Naive thymus-derived CD4-positive, alpha-beta T cell (primary cell): ENCODE data around the gene MAMSTR. TPM values are rescaled to one million over a fixed set of nuclear protein-coding genes. Genes with fewer than 3 reads are reported as not detected.

Source experiments
- ATAC-seq: fragments of 150-1000 bp; cut with Tn5 transposase; 2 replicates; pipeline ENCODE4 v1.10.0; 2021; ENCODE audit warnings: mild to moderate bottlenecking, moderate library complexity
- CTCF ChIA-PET: fragments of 350-600 bp; sonication (Branson Sonifier 250); formaldehyde crosslinking; loops from one replicate; lab custom pipeline; 2021; ENCODE audit warnings: antibody characterized with exemption; lab: Charles Lee
- POLR2A ChIA-PET: fragments of 350-600 bp; sonication (Branson Sonifier 250); formaldehyde crosslinking; loops from one replicate; lab custom pipeline; 2021; ENCODE audit warnings: antibody characterized with exemption, inconsistent platforms; lab: Charles Lee
- DNase-seq, 9 donors: peaks; one replicate each; pipeline versions ENCODE4 v3.0.0 to v3.0.0-alpha.2; 2020 to 2022; ENCODE audit warnings: mixed read lengths in 1 of 9
- H3K27ac ChIP-seq: one replicate; pipeline ENCODE4 v1.7.0; 2013; ENCODE audit warnings: mild to moderate bottlenecking, low read depth, low read length, moderate library complexity
- H3K27me3 ChIP-seq, 2 donors: one replicate each; pipeline ENCODE4 v1.7.0; 2013; ENCODE audit warnings: low read length in 2 of 2, mild to moderate bottlenecking in 2 of 2, moderate library complexity in 2 of 2; ENCODE audit not compliant: control insufficient read depth in 2 of 2, insufficient read depth in 2 of 2
- H3K36me3 ChIP-seq, 3 experiments: 1 replicate in 2 of 3; 2 replicates in 1 of 3; pipeline ENCODE4 v1.7.0; 2013; ENCODE audit warnings: low read length in 3 of 3, mild to moderate bottlenecking in 3 of 3, moderate library complexity in 1 of 3; ENCODE audit not compliant: insufficient read depth in 3 of 3, control insufficient read depth in 2 of 3
- H3K4me1 ChIP-seq, 2 donors: one replicate each; pipeline ENCODE4 v1.7.0; 2013; ENCODE audit warnings: low read length in 2 of 2, mild to moderate bottlenecking in 2 of 2, moderate library complexity in 1 of 2; ENCODE audit not compliant: control insufficient read depth in 2 of 2, insufficient read depth in 2 of 2
- H3K4me3 ChIP-seq: 2 replicates; pipeline ENCODE4 v1.7.0; 2013; ENCODE audit warnings: mild to moderate bottlenecking, low read length
- H3K9me3 ChIP-seq, 3 experiments: 1 replicate in 2 of 3; 2 replicates in 1 of 3; pipeline ENCODE4 v1.7.0; 2013; ENCODE audit warnings: low read length in 3 of 3; ENCODE audit not compliant: control insufficient read depth in 2 of 3
- H3K27ac Mint-ChIP-seq, 9 donors: one replicate each; pipeline ENCODE4 v1.8.0; 2020 to 2022; ENCODE audit warnings: mixed read lengths in 9 of 9, mild to moderate bottlenecking in 8 of 9, moderate library complexity in 5 of 9, inconsistent platforms in 2 of 9
- H3K27me3 Mint-ChIP-seq, 5 donors: one replicate each; pipeline ENCODE4 v1.8.0; 2021 to 2022; ENCODE audit warnings: mixed read lengths in 5 of 5, mild to moderate bottlenecking in 1 of 5
- H3K36me3 Mint-ChIP-seq, 5 donors: one replicate each; pipeline ENCODE4 v1.8.0; 2020 to 2022; ENCODE audit warnings: mixed read lengths in 5 of 5, mild to moderate bottlenecking in 3 of 5, inconsistent platforms in 1 of 5
- H3K4me1 Mint-ChIP-seq, 7 donors: one replicate each; pipeline ENCODE4 v1.8.0; 2020 to 2022; ENCODE audit warnings: mixed read lengths in 7 of 7, mild to moderate bottlenecking in 3 of 7, inconsistent platforms in 1 of 7
- H3K4me3 Mint-ChIP-seq, 10 donors: one replicate each; pipeline ENCODE4 v1.8.0; 2020 to 2022; ENCODE audit warnings: mild to moderate bottlenecking in 10 of 10, mixed read lengths in 10 of 10, moderate library complexity in 6 of 10, inconsistent platforms in 2 of 10
- H3K9me3 Mint-ChIP-seq, 11 donors: one replicate each; pipeline ENCODE4 v1.8.0; 2020 to 2022; ENCODE audit warnings: mixed read lengths in 11 of 11, mild to moderate bottlenecking in 4 of 11, inconsistent platforms in 1 of 11, moderate library complexity in 1 of 11
- intact Hi-C, 2 donors: fragments of 100-400 bp; cut with micrococcal nuclease; formaldehyde crosslinking; loops; one replicate each; pipeline ENCODE4 v1.15.1; 2023
- polyA plus RNA-seq, 2 donors: library from polyadenylated mRNA; unstranded; fragments of 300-500 nt; fragmentation: Illumina TruSeq; gene quantifications; one replicate each; pipeline ENCODE4 v1.2.3, GENCODE V29; 2021
- total RNA-seq, 6 experiments: library from RNA in 5 of 6; stranded (reverse) in 5 of 6; gene quantifications; 1 replicate in 5 of 6; 2 replicates in 1 of 6; pipeline ENCODE4 v1.2.3 and lab custom pipeline; 2021 to 2026

Gene MAMSTR
- total and polyA plus RNA-seq, 7 experiments from 2014 or later = 0.25 to 2.1 (median 0.87) TPM

GRCh38 chr19:48752496-48753365, 33.2 kb upstream of the MAMSTR start, which contains the start of gene FUT1:
FUT1 (minus strand) TSS chr19:48752641; CDS start chr19:48751281, 1,360 bp downstream.
- H3K27ac ChIP-seq = no peak within 1 kb of the TSS
- H3K4me1 Mint-ChIP-seq = peaks cover 6 to 25% (median 17%) of the 10 kb centered on the region in 7 donors
- no peaks in the 10 kb centered on the region for H3K36me3 ChIP-seq
- ChIA-PET CTCF (no interaction called here), POLR2A (no interaction called here)
- ATAC-seq (peak; percentile 72), DNase-seq (peak in 3 of 9 donors; percentile 19 to 58 (median 34))
- H3K9me3 ChIP-seq = no peaks in the 10 kb centered on the region
- H3K4me3 ChIP-seq = peak within 1 kb of the TSS; percentile 40
- no peaks in the 10 kb centered on the region for H3K9me3 Mint-ChIP-seq
- H3K27me3 ChIP-seq = no peaks in the 10 kb centered on the region
- H3K27ac Mint-ChIP-seq = peak within 1 kb of the TSS in 2 of 9 donors; percentile 38 to 88
- intact Hi-C loops = loop anchor here in 1 of 2 donors (2.0 kb wide), 1 partner anchor 14 kb away; no protein-coding TSS in a partner anchor
- H3K27me3 Mint-ChIP-seq = peaks cover 0 to 33% (median 28%) of the 10 kb centered on the region in 5 donors
- peak within 1 kb of the TSS; percentile 77 to 96 (median 88) for H3K4me3 Mint-ChIP-seq
- no peaks in the 10 kb centered on the region for H3K36me3 Mint-ChIP-seq
- H3K4me1 ChIP-seq = peaks cover 5 to 14% of the 10 kb centered on the region in 2 donors

- DNase-seq = no peak
- POLR2A ChIA-PET = interaction anchor here (0.6 to 0.7 kb wide), 2 partner anchors 226 to 632 kb away, joined by 4 to 5 read pairs; no protein-coding TSS in a partner anchor
- intact Hi-C loops = loop anchor here in 1 of 2 donors (2.0 kb wide), 1 partner anchor 13 kb away; no protein-coding TSS in a partner anchor
Measured at GRCh38 chr19:48751845-48752495, 32.4 kb upstream of the MAMSTR start.

GRCh38 chr19:48750771-48751504, 31.4 kb upstream of the MAMSTR start:
- no peak for ATAC-seq
- peaks cover 6 to 36% (median 34%) of the 10 kb centered on the region in 5 donors for H3K27me3 Mint-ChIP-seq
- Histone ChIP-seq H3K27ac (no peak overlapping the region), H3K4me1 (peaks cover 10 to 14% of the 10 kb centered on the region in 2 donors), H3K9me3 (no peaks in the 10 kb centered on the region), H3K4me3 (no peak overlapping the region), H3K27me3 (no peaks in the 10 kb centered on the region), H3K36me3 (no peaks in the 10 kb centered on the region)
- CTCF ChIA-PET = interaction anchor here (0.6 to 1.2 kb wide), 2 partner anchors 12 to 719 kb away, joined by 3 to 4 read pairs; no protein-coding TSS in a partner anchor
- H3K9me3 Mint-ChIP-seq = peaks cover 0 to 3% (median 0%) of the 10 kb centered on the region in 11 donors
- no peak for DNase-seq
- H3K4me1 Mint-ChIP-seq = peaks cover 6 to 36% (median 23%) of the 10 kb centered on the region in 7 donors
- H3K4me3 Mint-ChIP-seq = peak overlapping the region in 8 of 10 donors; percentile 32 to 96 (median 69)
- intact Hi-C loops = no loop called here
- no peak overlapping the region for H3K27ac Mint-ChIP-seq
- POLR2A ChIA-PET = no interaction called here
- H3K36me3 Mint-ChIP-seq = no peaks in the 10 kb centered on the region

More at GRCh38 chr19:48751845-48752495, 32.4 kb upstream of the MAMSTR start:
- Histone ChIP-seq H3K27ac (no peak overlapping the region), H3K9me3 (no peaks in the 10 kb centered on the region), H3K36me3 (no peaks in the 10 kb centered on the region), H3K27me3 (no peaks in the 10 kb centered on the region), H3K4me3 (peak overlapping the region; percentile 40), H3K4me1 (peaks cover 6 to 14% of the 10 kb centered on the region in 2 donors)
- no peaks in the 10 kb centered on the region for H3K36me3 Mint-ChIP-seq
- peak overlapping the region in 2 of 9 donors; percentile 2 to 88 for H3K27ac Mint-ChIP-seq
- H3K27me3 Mint-ChIP-seq = peaks cover 0 to 33% (median 28%) of the 10 kb centered on the region in 5 donors
- CTCF ChIA-PET = interaction anchor here (0.7 to 1.2 kb wide), 2 partner anchors 13 to 118 kb away, joined by 4 to 5 read pairs; no protein-coding TSS in a partner anchor
- peak overlapping the region; percentile 77 to 96 (median 88) for H3K4me3 Mint-ChIP-seq
- peaks cover 6 to 27% (median 19%) of the 10 kb centered on the region in 7 donors for H3K4me1 Mint-ChIP-seq
- peak; percentile 2 for ATAC-seq
- H3K9me3 Mint-ChIP-seq = no peaks in the 10 kb centered on the region

GRCh38 chr19:48750351-48750750, 30.8 kb upstream of the MAMSTR start:
- intact Hi-C loops = no loop called here
- CTCF ChIA-PET = interaction anchor here (0.6 kb wide), 1 partner anchor 720 kb away, joined by 3 read pairs; no protein-coding TSS in a partner anchor
- peaks cover 10 to 14% of the 10 kb centered on the region in 2 donors for H3K4me1 ChIP-seq
- Mint-ChIP-seq H3K27me3 (peaks cover 7 to 38% (median 36%) of the 10 kb centered on the region in 5 donors), H3K9me3 (peaks cover 0 to 3% (median 0%) of the 10 kb centered on the region in 11 donors), H3K36me3 (no peaks in the 10 kb centered on the region), H3K4me1 (peaks cover 9 to 41% (median 24%) of the 10 kb centered on the region in 7 donors), H3K4me3 (no peak overlapping the region), H3K27ac (no peak overlapping the region)
- no peak for DNase-seq
- no peaks in the 10 kb centered on the region for H3K9me3 ChIP-seq
- H3K27ac ChIP-seq = no peak overlapping the region
- ATAC-seq = no peak
- peaks cover 0 to 2% of the 10 kb centered on the region in 2 donors for H3K27me3 ChIP-seq
- no peaks in the 10 kb centered on the region for H3K36me3 ChIP-seq
- H3K4me3 ChIP-seq = no peak overlapping the region
- POLR2A ChIA-PET = no interaction called here

- no peak overlapping the region for H3K27ac ChIP-seq
- H3K36me3 Mint-ChIP-seq = no peaks in the 10 kb centered on the region
- peaks cover 0 to 3% (median 0%) of the 10 kb centered on the region in 11 donors for H3K9me3 Mint-ChIP-seq
- DNase-seq (no peak), ATAC-seq (no peak)
- peaks cover 0 to 2% of the 10 kb centered on the region in 2 donors for H3K27me3 ChIP-seq
- no peaks in the 10 kb centered on the region for H3K9me3 ChIP-seq
- ChIA-PET CTCF (no interaction called here), POLR2A (no interaction called here)
- peaks cover 10 to 45% (median 24%) of the 10 kb centered on the region in 7 donors for H3K4me1 Mint-ChIP-seq
- intact Hi-C loops = no loop called here
- peaks cover 10 to 14% of the 10 kb centered on the region in 2 donors for H3K4me1 ChIP-seq
- H3K4me3 ChIP-seq = no peak overlapping the region
- H3K27me3 Mint-ChIP-seq = peaks cover 7 to 35% (median 33%) of the 10 kb centered on the region in 5 donors
- no peak overlapping the region for H3K27ac Mint-ChIP-seq
- H3K36me3 ChIP-seq = no peaks in the 10 kb centered on the region
- no peak overlapping the region for H3K4me3 Mint-ChIP-seq
Measured at GRCh38 chr19:48749571-48750198, 30.2 kb upstream of the MAMSTR start.
